Loucy (cell line): ENCODE measurements around the gene EFHC2.

ENCODE experiments used
- H2AFZ ChIP-seq: fragments of 200-600 bp; sonication (generic); 2 replicates; pipeline ENCODE4 v1.6.0; 2016; ENCODE audit warnings: antibody characterized with exemption, mild to moderate bottlenecking, low read length, moderate library complexity
- H3F3A ChIP-seq: fragments of 200-600 bp; 2 replicates; pipeline ENCODE4 v1.6.0; 2016; ENCODE audit warnings: antibody characterized with exemption, low read depth, mild to moderate bottlenecking
- H3K27me3 ChIP-seq: fragments of 200-600 bp; sonication (generic); 2 replicates; pipeline ENCODE4 v1.6.1; 2014; ENCODE audit warnings: low read length, mild to moderate bottlenecking; ENCODE audit not compliant: insufficient read depth, poor library complexity, severe bottlenecking
- H3K36me3 ChIP-seq: fragments of 200-600 bp; sonication (generic); 2 replicates; pipeline ENCODE4 v1.6.1; 2016; ENCODE audit warnings: low read length; ENCODE audit not compliant: insufficient read depth
- H3K4me1 ChIP-seq: fragments of 200-600 bp; sonication (generic); 2 replicates; pipeline ENCODE4 v1.5.1; 2014; ENCODE audit warnings: low read length, mild to moderate bottlenecking; ENCODE audit not compliant: insufficient read depth, poor library complexity, severe bottlenecking
- H3K4me2 ChIP-seq: fragments of 200-600 bp; sonication (generic); 2 replicates; pipeline ENCODE4 v1.6.0; 2014; ENCODE audit warnings: antibody characterized with exemption, low read length, low read depth, mild to moderate bottlenecking; ENCODE audit not compliant: poor library complexity, severe bottlenecking
- H3K4me3 ChIP-seq: fragments of 200-600 bp; sonication (generic); 2 replicates; pipeline ENCODE4 v1.5.1; 2014; ENCODE audit warnings: low read length, mild to moderate bottlenecking, mixed read lengths; ENCODE audit not compliant: poor library complexity, severe bottlenecking
- H3K79me2 ChIP-seq: fragments of 200-600 bp; sonication (generic); 2 replicates; pipeline ENCODE4 v1.6.1; 2014; ENCODE audit warnings: low read length; ENCODE audit not compliant: insufficient read depth
- H3K9ac ChIP-seq: fragments of 200-600 bp; sonication (generic); 2 replicates; pipeline ENCODE4 v1.6.0; 2014; ENCODE audit warnings: mild to moderate bottlenecking, low read depth, low read length, moderate library complexity; ENCODE audit not compliant: poor library complexity, severe bottlenecking
- H3K9me2 ChIP-seq: fragments of 200-600 bp; sonication (generic); replicated peaks from 2 replicates; pipeline ENCODE4 v1.6.1; 2016; ENCODE audit warnings: low read depth, low read length, mixed read lengths
- H3K9me3 ChIP-seq: fragments of 200-600 bp; sonication (generic); 2 replicates; pipeline ENCODE4 v1.6.1; 2014; ENCODE audit warnings: mild to moderate bottlenecking, antibody characterized with exemption, low read length, low read depth; ENCODE audit not compliant: insufficient read depth
- H4K20me1 ChIP-seq: fragments of 200-600 bp; sonication (generic); 2 replicates; pipeline ENCODE4 v1.6.0; 2014; ENCODE audit warnings: antibody characterized with exemption, low read length, mild to moderate bottlenecking; ENCODE audit not compliant: insufficient read depth, poor library complexity, severe bottlenecking
- CTCF ChIP-seq: fragments of 200-600 bp; sonication (generic); conservative IDR thresholded peaks from 2 replicates; pipeline ENCODE4 v1.5.1; 2014; ENCODE audit warnings: mild to moderate bottlenecking, antibody characterized with exemption, low read length
- EZH2phosphoT487 ChIP-seq: fragments of 200-600 bp; IDR thresholded peaks from 2 replicates; pipeline ENCODE4 v1.6.1; 2018; ENCODE audit warnings: antibody characterized with exemption, mild to moderate bottlenecking, moderate library complexity, borderline replicate concordance

The EFHC2 gene

GRCh38 chrX:44167116-44167515 is 176.4 kb downstream of the EFHC2 start:
- Histone ChIP-seq H3K9me3 (no peaks in the 10 kb centered on the region), H3F3A (no peaks in the 10 kb centered on the region), H3K4me1 (no peaks in the 10 kb centered on the region), H3K4me2 (no peak overlapping the region), H3K9me2 (no peaks in the 10 kb centered on the region), H3K36me3 (no peaks in the 10 kb centered on the region), H3K79me2 (no peaks in the 10 kb centered on the region), H3K9ac (no peak overlapping the region), H4K20me1 (no peaks in the 10 kb centered on the region), H3K27me3 (no peaks in the 10 kb centered on the region), H3K4me3 (no peak overlapping the region), H2AFZ (no peak overlapping the region)
- TF ChIP-seq EZH2phosphoT487 (no peak), CTCF (no peak)

GRCh38 chrX:44162964-44163475 is 180.5 kb downstream of the EFHC2 start:
- Histone ChIP-seq H3K9ac (no peak overlapping the region), H2AFZ (no peak overlapping the region), H3K4me3 (no peak overlapping the region), H3K9me3 (no peaks in the 10 kb centered on the region), H3K27me3 (no peaks in the 10 kb centered on the region), H4K20me1 (no peaks in the 10 kb centered on the region), H3K36me3 (no peaks in the 10 kb centered on the region), H3K9me2 (no peaks in the 10 kb centered on the region), H3K4me2 (no peak overlapping the region), H3K79me2 (no peaks in the 10 kb centered on the region), H3F3A (no peaks in the 10 kb centered on the region), H3K4me1 (no peaks in the 10 kb centered on the region)
- TF ChIP-seq CTCF = no peak
- TF ChIP-seq EZH2phosphoT487 = no peak

GRCh38 chrX:44157858-44158257 is 185.6 kb downstream of the EFHC2 start:
- no peaks in the 10 kb centered on the region for H4K20me1 ChIP-seq
- H3K9me2 ChIP-seq = no peaks in the 10 kb centered on the region
- no peaks in the 10 kb centered on the region for H3F3A ChIP-seq
- H3K79me2 ChIP-seq = no peaks in the 10 kb centered on the region
- H3K9me3 ChIP-seq = no peaks in the 10 kb centered on the region
- no peak overlapping the region for H3K4me2 ChIP-seq
- H3K36me3 ChIP-seq = no peaks in the 10 kb centered on the region
- TF ChIP-seq EZH2phosphoT487 (no peak), CTCF (no peak)
- no peak overlapping the region for H2AFZ ChIP-seq
- no peak overlapping the region for H3K9ac ChIP-seq
- H3K27me3 ChIP-seq = no peaks in the 10 kb centered on the region
- no peak overlapping the region for H3K4me3 ChIP-seq
- no peaks in the 10 kb centered on the region for H3K4me1 ChIP-seq
